Measurements from ENCODE around the gene NUP214.
"Not testable (repeated sequence)": the region's sequence is repeated elsewhere in the genome, so short reads cannot be mapped to it uniquely, and the experiment has no call there.

NUP214 gene

DNA sequence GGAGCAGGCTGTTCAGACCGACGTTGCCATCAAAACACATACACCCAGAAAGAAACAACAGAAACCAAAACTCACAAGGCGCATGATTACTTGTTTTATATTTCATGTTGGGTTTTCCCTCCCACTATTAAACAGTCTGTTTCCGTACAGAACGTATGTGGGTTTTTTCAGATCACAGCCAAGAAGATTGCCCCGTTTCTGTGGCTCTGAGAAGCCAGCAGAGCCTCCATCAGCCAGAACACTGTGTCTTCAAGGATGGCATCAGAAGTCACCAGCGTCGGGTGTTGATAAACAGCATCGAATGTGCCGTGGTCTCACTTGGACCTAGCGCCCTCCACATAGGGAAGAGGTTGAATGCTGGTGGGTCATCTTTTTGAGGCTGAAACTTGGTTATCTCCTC is 108.2 kb downstream of the NUP214 start:
- no peak for DNase-seq (ENCODE audit: low read depth in 2 of 2)

DNA sequence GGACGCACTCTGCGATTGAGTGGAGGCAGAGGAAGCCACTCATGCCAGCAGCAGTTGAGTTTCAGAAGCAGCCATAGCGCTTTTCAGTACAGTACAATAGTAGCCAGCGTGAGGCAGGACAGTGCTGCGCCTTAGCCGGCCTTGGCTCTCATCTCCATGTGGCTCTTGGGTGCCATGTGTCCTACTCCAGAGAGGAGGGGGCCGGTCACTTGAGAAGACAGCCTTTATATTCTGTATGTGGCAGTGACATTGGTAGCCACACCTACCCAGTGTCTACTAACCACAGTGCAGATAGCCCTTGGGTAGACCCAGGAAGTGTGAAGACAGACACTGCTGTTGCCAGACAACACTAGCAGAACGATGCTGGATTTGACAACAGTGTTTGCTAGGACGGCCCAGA is 108.6 kb downstream of the NUP214 start:
- no peak for DNase-seq (ENCODE audit: low read depth in 2 of 2)

DNA sequence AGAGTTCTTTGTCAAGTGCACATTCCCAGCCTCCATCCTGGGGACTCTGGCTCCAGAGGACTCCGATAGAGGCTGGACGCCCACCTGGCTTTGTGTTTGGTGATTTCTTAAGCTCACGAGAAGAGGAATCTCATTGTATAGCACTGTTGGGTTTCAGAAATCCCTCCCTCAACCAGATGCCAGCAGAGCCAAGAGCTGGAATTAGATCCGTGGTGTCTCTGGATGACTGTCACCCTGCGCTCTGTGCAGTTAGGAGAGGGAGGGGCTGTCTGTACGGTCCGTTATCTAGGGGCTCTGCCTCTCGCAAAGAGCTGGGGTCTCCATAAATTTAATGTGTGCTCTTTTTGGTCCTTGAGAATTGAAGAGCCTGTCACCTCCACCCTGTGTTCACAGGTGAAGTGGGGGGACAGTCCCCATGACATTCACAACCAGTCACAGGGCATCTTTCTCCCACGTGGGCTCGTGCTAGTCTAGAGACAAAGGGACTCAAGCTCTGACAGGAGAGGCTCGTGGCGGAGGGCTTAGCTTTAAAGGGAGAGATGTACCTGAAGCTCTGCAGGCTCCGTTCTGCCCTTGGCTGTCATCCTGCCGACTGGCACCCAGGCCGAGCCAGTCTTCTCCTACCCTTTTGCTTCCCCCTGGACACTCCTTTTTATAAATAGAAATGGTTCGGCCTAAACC is 109.6 kb downstream of the NUP214 start:
- DNase-seq (ENCODE audit: low read depth in 2 of 2): no peak

DNA sequence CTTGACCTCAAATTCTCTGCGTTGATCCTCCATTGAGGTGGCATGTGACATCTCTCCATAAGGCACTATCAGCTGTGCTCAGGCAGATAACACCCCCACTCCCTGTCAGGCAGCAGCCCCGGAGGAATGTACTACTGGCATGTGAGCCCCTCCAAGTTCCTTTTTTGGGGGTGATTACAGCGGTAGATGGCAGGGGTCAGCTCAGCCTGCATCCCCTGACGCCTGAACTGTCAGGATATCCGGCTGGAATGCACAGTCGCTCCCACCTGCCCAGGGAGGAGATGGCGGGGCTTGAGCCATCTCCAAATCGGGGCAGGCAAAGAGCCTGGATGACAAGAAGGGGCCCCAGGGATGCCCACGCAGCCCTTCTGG is 110.1 kb downstream of the NUP214 start:
- DNase-seq (ENCODE audit: low read depth in 2 of 2): no peak

DNA sequence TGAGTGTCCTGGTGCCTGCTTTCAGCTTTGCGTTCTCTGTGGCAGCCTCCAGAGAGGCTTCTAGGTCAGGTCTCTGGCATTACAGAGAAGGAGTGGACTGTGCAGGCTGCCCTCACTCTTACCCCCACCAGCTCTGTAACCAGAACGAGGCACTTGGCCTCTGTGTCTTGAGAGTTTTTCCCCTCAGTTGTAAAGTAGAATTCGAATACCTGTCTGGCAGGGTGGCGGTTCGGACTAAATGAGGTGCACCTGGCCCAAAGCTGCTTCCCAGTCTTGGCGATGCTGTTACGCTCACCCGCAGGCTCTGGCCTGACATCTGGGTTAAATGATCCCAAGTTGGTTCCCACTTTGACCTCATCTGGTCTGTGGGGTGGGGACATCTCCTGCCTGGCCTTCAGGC is 110.8 kb downstream of the NUP214 start:
- DNase-seq (ENCODE audit: low read depth in 2 of 2): no peak

DNA sequence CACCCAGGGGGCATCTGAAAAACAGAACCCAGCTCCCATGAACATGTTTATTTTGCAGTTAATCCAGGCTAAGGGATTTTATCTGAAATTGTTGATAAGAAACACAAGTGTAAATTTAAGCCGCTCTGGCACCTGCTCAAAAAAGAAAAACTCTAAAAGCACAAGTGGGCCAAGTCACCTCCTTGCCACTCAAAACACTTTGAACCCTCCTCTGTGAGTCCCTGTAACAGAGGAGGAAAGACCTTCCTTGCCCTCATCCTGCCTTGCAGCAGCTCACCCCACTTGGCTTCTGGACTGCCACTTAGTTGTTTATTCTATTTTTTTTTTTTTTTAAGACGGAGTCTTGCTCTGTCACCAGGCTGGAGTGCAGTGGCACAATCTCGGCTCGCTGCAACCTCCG is 111.4 kb downstream of the NUP214 start:
- no peak for DNase-seq (ENCODE audit: low read depth in 2 of 2)

DNA sequence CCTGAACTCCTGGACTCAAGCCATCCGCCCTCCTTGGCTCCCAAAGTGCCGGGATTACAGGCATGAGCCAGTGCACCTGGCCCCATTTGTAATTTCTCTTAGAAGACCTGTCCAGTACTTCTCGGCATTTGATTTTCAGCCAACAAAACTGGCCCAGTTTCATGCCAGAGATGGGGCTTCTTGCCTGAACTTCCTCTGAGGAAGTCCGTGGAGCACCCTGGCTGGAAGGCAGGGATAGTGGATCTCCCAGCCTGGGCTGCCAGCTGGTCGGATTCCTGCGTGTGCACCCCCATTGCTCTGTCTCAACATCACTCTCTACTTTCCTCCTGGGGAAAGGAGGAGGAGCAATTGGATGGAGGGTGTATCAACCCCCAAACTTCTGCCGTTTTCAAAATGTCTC is 111.9 kb downstream of the NUP214 start:
- DNase-seq (ENCODE audit: low read depth in 2 of 2): no peak

DNA sequence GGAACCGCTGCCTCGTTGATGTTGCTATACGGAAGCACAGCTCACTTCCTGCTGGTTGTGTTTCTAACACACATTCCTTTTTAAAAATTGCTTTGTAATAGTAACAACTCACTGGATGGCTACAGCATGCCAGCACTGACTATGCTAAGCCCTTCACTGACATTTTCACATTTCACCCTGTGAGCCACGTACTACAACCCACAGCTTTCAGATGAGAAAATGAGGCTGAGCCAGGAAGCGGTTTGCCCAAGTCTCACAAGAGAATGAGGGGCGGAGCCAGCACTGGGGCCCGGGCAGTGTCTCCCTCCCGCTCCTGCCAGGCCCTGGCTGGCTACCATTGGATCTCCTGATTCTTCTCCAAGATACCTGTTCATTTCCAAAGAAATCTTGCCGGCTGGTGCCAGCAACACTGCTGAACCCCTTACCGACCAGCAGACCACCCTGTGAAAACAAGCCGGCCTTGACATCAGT is 112.6 kb downstream of the NUP214 start:
- peak; percentile 81 to 88 for DNase-seq (ENCODE audit: low read depth in 2 of 2)

DNA sequence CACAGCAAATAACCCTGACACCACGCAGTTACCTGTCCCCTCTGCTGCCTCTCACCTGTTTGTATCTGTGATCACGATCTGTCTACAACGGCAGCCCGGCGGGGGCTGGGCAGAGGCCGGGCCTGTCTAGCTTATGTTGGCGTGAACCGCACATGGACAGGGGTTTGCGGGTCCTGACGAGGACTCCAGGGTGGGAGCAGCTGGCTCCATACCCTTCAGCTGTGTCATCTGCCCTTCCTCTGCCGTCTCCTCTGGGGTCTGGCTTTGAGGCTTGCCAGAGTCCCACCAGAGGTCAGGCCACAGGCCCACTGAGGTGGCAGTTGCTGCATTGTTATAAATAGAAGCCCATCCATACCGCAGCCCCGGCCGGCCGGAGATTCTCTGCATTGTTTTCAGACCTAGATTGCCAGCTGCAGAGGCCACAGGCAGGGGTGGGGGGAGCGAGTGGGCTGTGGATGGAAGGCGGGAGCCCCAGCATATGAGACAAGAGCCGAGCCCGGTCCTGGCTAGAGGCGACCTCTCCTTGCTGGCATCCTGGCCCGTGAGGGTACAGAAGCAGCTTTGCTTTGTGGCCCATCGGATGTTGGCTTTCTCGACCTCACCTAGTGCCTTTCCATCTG is 113.1 kb downstream of the NUP214 start:
- DNase-seq (ENCODE audit: low read depth in 2 of 2): no peak

DNA sequence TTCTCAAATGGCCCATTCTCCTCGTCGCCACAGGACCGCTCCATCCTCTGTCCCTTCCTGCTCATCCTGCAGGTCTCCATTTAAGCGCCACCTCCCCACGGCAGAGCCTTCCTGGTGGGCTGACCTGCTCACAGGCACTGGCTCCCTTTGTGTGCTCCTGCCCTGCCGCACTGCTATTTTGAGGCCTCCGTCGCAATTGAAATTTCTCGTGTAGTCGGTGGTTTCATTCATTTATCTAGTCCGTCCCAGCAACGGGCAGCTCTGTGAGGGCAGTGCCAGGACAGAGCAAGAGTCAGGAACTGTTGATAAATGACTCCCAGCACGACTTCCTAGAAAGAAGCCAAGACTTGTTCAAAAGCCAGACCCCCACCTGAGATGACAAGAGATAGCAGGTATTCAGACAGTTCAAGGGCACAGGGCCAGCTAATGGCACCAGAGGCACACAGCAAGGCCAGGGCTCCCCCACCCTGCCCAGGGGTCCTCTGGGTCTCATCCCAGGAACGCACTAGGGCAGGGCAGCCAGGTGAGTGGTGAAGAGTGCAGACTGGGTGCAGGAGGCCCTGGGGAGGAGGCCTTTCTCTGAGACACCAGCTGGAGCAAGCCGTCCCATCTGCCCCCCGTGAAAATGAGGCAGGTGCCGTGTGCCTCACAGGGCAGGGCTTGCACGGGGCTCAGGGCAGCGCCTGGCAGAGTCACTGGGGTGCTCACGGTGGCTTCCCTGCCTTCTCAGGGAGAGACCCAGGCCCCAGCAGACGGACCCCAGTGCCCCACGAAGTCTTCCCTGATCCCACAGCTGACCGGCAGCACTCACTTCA is 114.0 kb downstream of the NUP214 start:
- DNase-seq (ENCODE audit: low read depth in 2 of 2): no peak

DNA sequence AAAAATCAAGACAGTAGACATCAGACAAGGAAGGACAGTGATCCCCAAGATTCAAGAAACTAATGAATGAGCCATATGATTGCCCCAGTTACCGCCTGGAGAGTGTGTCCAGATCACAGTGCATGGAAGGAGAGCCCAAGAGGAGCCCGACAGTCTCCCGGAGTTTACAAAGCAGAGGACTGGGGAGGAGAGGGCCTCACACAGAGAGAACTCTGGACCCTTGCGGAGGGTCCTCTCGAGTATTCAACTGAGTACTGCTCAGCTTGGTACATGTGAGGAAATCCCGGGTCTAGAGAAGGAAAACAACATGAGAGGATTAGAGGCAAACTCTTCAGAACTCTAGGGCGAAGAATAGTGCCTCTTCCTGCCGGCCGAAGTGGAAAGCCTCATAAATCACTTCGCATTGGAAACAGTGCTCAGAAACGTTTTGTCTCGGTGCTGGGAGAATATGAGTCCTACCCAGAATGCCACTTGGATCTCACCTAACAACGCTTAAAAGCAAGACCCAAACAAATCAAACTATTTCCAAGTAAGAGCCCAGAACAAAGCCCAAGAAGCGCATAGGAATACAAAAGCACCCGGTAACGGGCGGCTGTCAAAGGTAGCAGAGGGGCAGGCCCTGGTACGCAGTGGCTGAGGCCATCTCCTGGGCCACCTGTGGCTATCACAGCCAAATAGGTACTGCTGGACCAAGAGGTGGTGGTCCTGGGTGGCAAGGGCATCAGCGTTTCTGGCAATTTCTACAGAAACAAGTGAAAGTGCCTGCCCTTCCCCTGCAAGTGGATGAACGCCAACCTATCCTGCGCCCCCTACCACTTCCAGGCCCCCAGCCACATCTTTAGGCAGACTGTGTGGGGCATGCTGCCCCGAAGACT is 114.9 kb downstream of the NUP214 start:
- DNase-seq (ENCODE audit: low read depth in 2 of 2): no peak

DNA sequence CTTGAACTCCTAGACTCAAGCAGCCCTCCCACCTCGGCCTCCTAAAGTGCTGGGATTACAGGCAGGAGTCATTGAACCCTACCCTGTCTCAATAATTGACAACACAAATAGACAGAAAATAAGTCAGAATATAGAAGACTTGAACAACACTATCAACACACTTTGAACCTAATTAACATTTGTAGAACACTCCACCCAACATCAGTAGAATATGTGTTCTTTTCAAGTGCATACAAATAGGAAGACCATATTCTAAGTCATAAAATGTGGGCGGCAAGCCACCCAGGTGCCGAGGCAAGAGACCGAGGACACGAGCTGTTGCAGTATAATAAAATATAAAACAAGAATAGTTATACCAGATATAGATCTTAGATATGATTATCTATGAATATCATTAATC is 118.9 kb downstream of the NUP214 start:
- DNase-seq (ENCODE audit: low read depth in 2 of 2): not testable (repeated sequence)

DNA sequence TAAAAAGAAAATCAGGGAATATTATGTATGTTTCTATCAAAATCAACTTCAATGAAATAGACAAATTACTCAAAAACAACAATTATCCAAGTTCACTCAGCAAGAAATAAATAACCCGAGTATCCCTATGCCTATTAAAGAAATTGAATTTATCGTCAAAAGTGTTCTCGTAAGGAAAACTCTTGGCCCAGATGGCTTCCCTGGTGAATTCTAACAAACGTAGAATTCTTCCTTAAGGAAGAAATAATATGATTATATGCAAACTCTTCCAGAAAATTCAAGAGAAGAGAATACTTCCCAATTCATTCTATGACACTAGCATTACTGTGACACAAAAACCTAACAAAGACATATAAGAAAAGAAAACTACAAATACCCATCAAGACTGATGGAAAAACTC is 121.2 kb downstream of the NUP214 start:
- no peak for DNase-seq (ENCODE audit: low read depth in 2 of 2)

DNA sequence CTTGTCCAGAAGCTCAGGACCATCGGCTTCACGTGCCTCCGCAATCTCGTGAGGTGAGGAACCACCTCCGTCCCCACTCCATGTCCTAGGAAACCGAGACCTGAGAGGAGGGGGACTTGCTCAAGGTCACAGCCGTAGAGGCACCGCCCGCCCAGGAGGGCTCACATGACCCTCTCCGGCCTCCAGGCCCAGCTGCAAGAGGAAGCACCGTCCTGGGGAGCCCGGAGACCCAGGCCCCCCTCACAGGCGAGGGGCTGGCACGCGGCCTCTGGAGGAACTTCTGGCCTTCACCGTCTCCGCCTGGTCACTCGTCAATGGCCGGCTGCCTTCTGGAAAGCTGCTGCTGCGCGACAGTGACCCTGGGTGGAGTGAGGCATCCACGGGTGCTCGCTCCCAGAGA is 126.7 kb downstream of the NUP214 start:
- no peak for DNase-seq (ENCODE audit: low read depth in 2 of 2)

DNA sequence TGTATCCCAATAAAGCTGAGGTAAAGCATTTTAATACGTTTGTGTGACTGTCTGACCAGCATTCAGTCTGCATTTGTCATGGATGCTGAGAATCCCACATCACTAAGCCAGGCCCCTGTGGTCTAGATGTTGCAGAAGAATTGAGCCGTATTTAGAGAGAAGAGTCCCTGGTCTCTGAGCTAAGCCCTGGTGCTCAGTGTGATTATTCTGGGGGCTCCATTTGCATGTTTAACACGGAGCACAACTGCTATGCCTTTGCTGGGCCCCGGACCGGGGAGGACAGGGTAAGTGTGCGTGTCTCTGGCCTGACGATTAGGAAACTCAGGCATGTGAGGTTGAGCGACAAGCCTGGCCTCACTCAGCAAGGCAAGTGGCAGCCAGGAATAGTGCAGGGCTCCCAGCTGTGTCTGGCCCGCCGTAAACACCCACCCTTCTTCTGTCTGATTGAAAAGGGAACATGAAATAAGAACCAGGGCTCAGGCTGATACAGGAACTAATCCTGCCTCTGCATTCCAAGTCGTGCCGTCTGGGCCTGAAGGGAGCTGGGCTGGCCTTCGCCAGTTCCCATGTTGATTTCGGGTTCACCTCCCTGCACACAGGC is 128.6 kb downstream of the NUP214 start:
- no peak for DNase-seq (ENCODE audit: low read depth in 2 of 2)

DNA sequence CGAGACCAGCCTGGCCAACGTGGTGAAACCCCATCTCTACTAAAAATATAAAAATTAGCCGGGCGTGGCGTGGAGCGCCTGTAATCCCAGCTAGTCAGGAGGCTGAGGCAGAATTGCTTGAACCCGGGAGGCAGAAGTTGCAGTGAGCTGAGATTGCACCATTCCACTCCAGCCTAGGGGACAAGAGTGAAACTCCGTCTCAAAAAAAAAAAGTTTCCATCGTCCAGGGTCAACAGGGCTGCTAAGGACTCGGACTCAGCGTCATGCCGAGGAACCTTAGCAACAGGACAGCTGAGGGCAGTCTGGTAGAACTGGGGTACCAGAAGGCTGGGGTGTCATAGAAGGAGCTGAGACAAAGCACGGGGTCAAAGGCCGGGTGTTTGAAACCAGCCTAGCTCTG is 129.2 kb downstream of the NUP214 start:
- no peak for DNase-seq (ENCODE audit: low read depth in 2 of 2)

DNA sequence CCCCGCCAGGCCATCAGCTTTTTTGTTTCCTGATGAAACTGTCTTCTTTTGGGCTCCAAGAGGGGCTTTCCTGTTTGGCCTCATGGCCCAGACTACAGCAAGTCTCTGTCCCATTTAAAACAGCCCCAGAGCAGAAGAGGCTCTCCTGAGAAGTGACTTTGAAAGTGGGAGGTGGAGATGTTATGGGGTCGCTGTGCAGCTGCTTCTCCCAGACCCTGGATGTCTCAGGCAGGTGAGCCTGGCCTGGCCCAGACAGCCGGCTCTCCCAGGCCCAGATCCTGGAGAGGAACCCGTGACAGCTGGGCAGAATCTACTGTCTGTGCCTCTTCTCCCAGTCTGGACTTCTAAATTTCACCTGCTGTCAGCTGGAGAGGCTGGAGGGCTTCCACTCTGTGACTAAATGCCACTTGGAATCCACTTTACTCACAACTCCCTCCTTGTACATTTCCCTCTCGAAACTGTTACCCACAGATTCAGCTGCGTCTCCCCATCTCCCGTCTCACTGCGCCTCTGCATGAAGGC is 130.4 kb downstream of the NUP214 start:
- DNase-seq (ENCODE audit: low read depth in 2 of 2): no peak

DNA sequence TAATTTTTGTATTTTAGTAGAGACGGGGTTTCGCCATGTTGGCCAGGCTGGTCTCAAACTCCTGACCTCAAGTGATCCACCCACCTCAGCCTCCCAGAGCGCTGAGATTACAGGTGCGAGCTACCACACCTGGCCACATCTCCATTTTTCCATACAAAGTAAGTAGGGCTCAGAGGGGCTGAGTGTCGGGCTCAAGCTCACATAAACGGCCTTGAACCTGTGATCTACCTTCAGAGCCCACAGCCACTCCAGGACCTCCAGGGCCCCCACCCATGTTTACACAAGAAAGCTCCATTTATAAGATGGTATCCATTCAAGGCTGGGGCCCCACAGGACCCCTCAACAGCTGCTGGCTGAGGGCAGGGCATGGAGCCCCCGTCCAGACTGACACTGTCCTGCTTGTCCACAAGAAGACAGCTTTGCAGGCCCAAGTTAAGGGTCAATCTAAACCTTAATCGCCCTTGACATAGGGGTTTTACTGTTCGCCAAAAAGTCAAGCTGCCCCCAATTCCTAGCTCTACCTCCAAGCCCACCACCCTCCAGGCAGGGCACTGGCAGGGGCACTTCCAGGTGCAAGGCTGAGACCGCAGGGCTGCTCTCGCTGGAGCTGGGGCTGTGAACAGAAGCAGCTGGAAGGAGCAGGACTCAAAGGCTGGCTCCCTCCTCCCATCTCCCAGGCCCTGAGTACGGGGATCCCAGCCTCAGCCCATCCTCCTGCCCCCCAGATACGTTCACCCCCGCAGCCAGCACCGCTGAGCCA is 132.1 kb downstream of the NUP214 start:
- DNase-seq (ENCODE audit: low read depth in 2 of 2): no peak

DNA sequence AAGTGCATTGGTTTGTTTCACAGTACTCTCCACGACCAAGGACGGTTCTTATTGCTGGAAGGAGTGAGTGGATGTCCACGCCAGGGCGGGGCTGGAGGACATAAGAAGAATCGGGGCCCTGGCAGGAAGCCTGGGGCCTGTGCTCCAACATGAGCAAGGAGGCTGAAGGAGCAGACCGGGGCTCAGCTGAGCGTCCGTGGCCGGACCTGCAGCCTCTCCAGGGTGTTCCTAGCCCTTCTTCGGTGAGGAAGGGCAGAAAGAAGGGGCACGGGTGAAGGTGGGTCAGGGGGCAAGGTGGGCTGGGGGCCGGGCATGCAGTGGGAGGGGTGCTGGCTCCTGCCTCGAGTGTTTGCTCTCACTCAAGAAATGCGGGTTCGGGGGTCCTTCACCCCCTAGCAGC is 132.8 kb downstream of the NUP214 start:
- DNase-seq (ENCODE audit: low read depth in 2 of 2): no peak

DNA sequence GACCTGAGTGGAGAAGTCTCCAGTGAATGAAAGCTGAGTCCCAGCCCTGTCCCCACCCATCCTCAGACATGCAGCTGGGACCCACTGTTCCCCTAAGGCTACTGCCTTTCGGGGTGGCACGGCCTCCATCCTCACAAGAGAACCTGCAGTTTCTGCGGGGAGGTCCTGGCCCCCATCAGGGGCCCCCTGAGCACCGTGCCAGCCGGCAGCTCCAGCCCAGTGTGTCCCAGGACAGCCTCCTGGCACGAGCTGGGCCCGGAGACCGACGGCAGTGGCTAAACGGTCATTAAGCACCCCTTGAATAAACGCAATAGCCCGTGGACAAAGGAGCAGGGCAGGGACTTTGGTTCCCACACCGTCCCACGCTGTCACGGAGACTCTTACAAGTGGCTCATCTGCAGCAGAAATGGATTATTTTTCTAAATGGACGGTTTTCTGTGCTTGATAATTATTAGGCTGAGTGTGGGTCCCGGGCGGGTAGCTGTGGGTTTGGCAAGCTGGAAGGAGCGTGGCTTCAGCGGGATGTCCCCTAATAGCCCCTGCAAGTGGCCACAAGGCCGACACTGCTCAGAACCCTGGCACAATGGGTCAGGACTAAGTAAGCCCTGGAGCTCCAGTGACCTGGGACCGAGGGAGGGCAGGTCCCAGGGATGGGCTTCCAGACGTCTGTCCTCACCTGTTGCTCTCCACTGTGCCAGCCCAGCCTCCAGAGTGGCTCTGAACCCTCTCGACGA is 133.5 kb downstream of the NUP214 start:
- DNase-seq (ENCODE audit: low read depth in 2 of 2): no peak

All from stimulated activated CD4-positive, alpha-beta T cell treated with anti-CD3 and anti-CD28 coated beads, Interleukin-15, amount 100 ng/mL, for 48 hours (primary cell).